HG03520 (cell line): ENCODE results near the gene TRAT1.

Experiments used
- ATAC-seq: cut with Tn5 transposase; IDR thresholded peaks from one replicate; pipeline ENCODE4 v1.9.1; 2021; ENCODE audit warnings: mild to moderate bottlenecking, moderate library complexity; ENCODE audit not compliant: unreplicated experiment

TRAT1 gene

GRCh38 chr3:108849075-108849474, 26.5 kb downstream of the TRAT1 start:
- no peak for ATAC-seq

GRCh38 chr3:108861401-108861800, 38.8 kb downstream of the TRAT1 start:
- ATAC-seq: no peak

GRCh38 chr3:108862865-108863798, 40.5 kb downstream of the TRAT1 start:
- ATAC-seq: peak; percentile 63

GRCh38 chr3:108863799-108864135, 41.2 kb downstream of the TRAT1 start:
- ATAC-seq: no peak

- no peak for ATAC-seq
Measured at GRCh38 chr3:108877901-108878300, 55.3 kb downstream of the TRAT1 start.

- no peak for ATAC-seq
Measured at GRCh38 chr3:108879915-108880314, 57.3 kb downstream of the TRAT1 start.

GRCh38 chr3:108882762-108883161, 60.2 kb downstream of the TRAT1 start:
- ATAC-seq: no peak

GRCh38 chr3:108883373-108883772, 60.8 kb downstream of the TRAT1 start:
- ATAC-seq: no peak

GRCh38 chr3:108887121-108887520, 64.5 kb downstream of the TRAT1 start:
- no peak for ATAC-seq

- ATAC-seq: no peak
Measured at GRCh38 chr3:108887777-108888176, 65.2 kb downstream of the TRAT1 start.

GRCh38 chr3:108891833-108892232, 69.2 kb downstream of the TRAT1 start:
- ATAC-seq: no peak

GRCh38 chr3:108894981-108895380, 72.4 kb downstream of the TRAT1 start:
- ATAC-seq: no peak

- ATAC-seq: peak; percentile 50
Measured at GRCh38 chr3:108897883-108898282, 75.3 kb downstream of the TRAT1 start.

- ATAC-seq: no peak
Measured at GRCh38 chr3:108899530-108899929, 76.9 kb downstream of the TRAT1 start.
